Activated CD4-positive, alpha-beta memory T cell treated with anti-CD3 and anti-CD28 coated beads for 36 hours (primary cell): ENCODE measurements around the gene GPX1. TPM values are rescaled to one million over a fixed set of nuclear protein-coding genes. Genes with fewer than 3 reads are reported as not detected.
A peak's percentile ranks its signal among the peaks of the same experiment; 100 is the strongest.
"Not testable (repeated sequence)": the region's sequence is repeated elsewhere in the genome, so short reads cannot be mapped to it uniquely, and the experiment has no call there.

Source experiments
- CTCF ChIA-PET: fragments of 350-600 bp; sonication (Branson Sonifier 250); formaldehyde crosslinking; loops from one replicate; lab custom pipeline; 2021; ENCODE audit warnings: antibody characterized with exemption, inconsistent platforms; lab: Charles Lee
- POLR2A ChIA-PET: fragments of 350-600 bp; sonication (Branson Sonifier 250); formaldehyde crosslinking; loops from one replicate; lab custom pipeline; 2021; ENCODE audit warnings: antibody characterized with exemption; lab: Charles Lee
- DNase-seq: peaks from one replicate; pipeline ENCODE4 v3.0.0-alpha.2; 2020
- H3K27ac Mint-ChIP-seq: one replicate; pipeline ENCODE4 v1.8.0; 2021; ENCODE audit warnings: mixed read lengths
- H3K27me3 Mint-ChIP-seq: one replicate; pipeline ENCODE4 v1.8.0; 2021; ENCODE audit warnings: mixed read lengths
- H3K36me3 Mint-ChIP-seq: one replicate; pipeline ENCODE4 v1.8.0; 2021; ENCODE audit warnings: mixed read lengths
- H3K4me1 Mint-ChIP-seq: one replicate; pipeline ENCODE4 v1.8.0; 2021; ENCODE audit warnings: low read depth, mixed read lengths
- H3K4me3 Mint-ChIP-seq: one replicate; pipeline ENCODE4 v1.8.0; 2021; ENCODE audit warnings: mild to moderate bottlenecking, mixed read lengths
- H3K9me3 Mint-ChIP-seq: one replicate; pipeline ENCODE4 v1.8.0; 2021; ENCODE audit warnings: mixed read lengths
- intact Hi-C: fragments of 100-400 bp; cut with micrococcal nuclease; formaldehyde crosslinking; loops from one replicate; pipeline ENCODE4 v1.15.1; 2023
- total RNA-seq, 2 experiments: library from RNA; stranded (reverse); gene quantifications; one replicate each; pipeline ENCODE4 v1.2.3, GENCODE V29; 2021

The GPX1 gene
- total RNA-seq, 2 experiments from 2014 or later, result 176 to 177 TPM

GRCh38 chr3:49339941-49340800, 18.0 kb downstream of the GPX1 start, which contains the start of gene USP4:
USP4 (minus strand) TSS chr3:49340053; CDS start chr3:49340024, 29 bp downstream.
- Mint-ChIP-seq H3K9me3 (no peaks in the 10 kb centered on the region), H3K4me1 (peaks cover 43% of the 10 kb centered on the region), H3K27me3 (no peaks in the 10 kb centered on the region), H3K27ac (peak within 1 kb of the TSS; percentile 99), H3K36me3 (peaks cover 11% of the 10 kb centered on the region), H3K4me3 (peak within 1 kb of the TSS; percentile 96)
- CTCF ChIA-PET, result interaction anchor here (0.8 to 3.3 kb wide), 18 partner anchors 10 to 319 kb away, joined by 3 to 49 read pairs (median 8); partner anchors contain the start of genes DAG1, GPX1, KLHDC8B and NDUFAF3
- peak; percentile 97 for DNase-seq
- POLR2A ChIA-PET, result interaction anchor here (0.8 to 2.9 kb wide), 18 partner anchors 9 to 333 kb away, joined by 3 to 34 read pairs (median 6); partner anchors contain the start of genes DAG1, GPX1, NDUFAF3 and QRICH1
- intact Hi-C loops, result loop anchor here (1.0 to 10.0 kb wide), 8 partner anchors 18 to 315 kb away; partner anchors contain the start of genes DAG1, GPX1, IMPDH2 and NDUFAF3

GRCh38 chr3:49339581-49339940, 18.6 kb downstream of the GPX1 start:
- intact Hi-C loops, result no loop called here
- H3K27ac Mint-ChIP-seq, result peak overlapping the region; percentile 99

DNA sequence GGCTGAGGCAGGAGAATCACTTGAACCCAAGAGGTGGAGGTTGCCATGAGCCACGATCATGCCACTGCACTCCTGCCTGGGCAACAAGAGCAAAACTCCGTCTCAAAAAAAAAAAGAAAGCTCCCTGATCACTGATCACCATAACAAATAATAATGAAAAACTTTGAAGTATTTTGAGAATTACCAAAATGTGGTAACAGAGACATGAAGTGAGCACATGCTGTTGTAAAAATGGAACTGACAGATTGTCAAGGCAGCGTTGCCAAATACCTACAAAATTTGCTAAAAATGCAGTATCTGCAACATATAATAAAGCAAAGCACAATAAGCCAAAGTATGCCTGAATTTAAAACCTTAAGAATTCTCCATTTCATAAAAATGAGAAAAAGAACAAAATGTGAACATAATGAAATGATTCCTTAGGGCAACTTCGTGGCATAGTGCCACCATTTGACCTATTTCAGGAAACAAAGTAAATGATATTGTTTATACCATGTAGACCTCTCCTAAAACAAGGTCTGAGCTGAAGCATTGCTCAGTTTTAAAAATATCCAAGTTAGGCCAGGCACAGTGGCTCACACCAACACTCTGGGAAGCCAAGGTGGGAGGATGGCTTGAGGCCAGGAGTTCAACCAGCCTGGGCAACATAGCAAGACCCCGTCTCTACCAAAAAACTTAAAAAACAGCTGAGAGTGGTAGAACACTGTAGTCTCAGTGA, 24.1 kb downstream of the GPX1 start:
- POLR2A ChIA-PET, result interaction anchor here (1.2 kb wide), 1 partner anchor 14 kb away, joined by 3 read pairs; no protein-coding TSS in a partner anchor

More at GRCh38 chr3:49339581-49339940, 18.6 kb downstream of the GPX1 start:
- Mint-ChIP-seq H3K4me3 (peak overlapping the region; percentile 96), H3K27me3 (no peaks in the 10 kb centered on the region), H3K9me3 (no peaks in the 10 kb centered on the region), H3K4me1 (peaks cover 38% of the 10 kb centered on the region), H3K36me3 (peaks cover 17% of the 10 kb centered on the region)
- POLR2A ChIA-PET, result interaction anchor here (0.8 to 2.9 kb wide), 17 partner anchors 8 to 334 kb away, joined by 3 to 34 read pairs (median 6); partner anchors contain the start of genes DAG1, GPX1, NDUFAF3 and QRICH1
- CTCF ChIA-PET, result interaction anchor here (1.2 to 3.3 kb wide), 16 partner anchors 9 to 318 kb away, joined by 3 to 49 read pairs (median 10); partner anchors contain the start of genes DAG1, GPX1, KLHDC8B and NDUFAF3
- DNase-seq, result peak; percentile 46

GRCh38 chr3:49333091-49333490, 25.1 kb downstream of the GPX1 start:
- DNase-seq, result peak; percentile 30
- no peak overlapping the region for H3K4me3 Mint-ChIP-seq

More for the DNA sequence above, 24.1 kb downstream of the GPX1 start:
- H3K36me3 Mint-ChIP-seq, result peaks cover 36% of the 10 kb centered on the region
- CTCF ChIA-PET, result interaction anchor here (1.5 to 2.2 kb wide), 2 partner anchors 25 to 115 kb away, joined by 5 to 10 read pairs; partner anchors contain the start of gene GPX1
- peak overlapping the region; percentile 79 for H3K27ac Mint-ChIP-seq
- H3K4me3 Mint-ChIP-seq, result no peak overlapping the region
- peaks cover 26% of the 10 kb centered on the region for H3K4me1 Mint-ChIP-seq
- no peaks in the 10 kb centered on the region for H3K9me3 Mint-ChIP-seq
- no peak for DNase-seq
- no peaks in the 10 kb centered on the region for H3K27me3 Mint-ChIP-seq
- intact Hi-C loops, result no loop called here

GRCh38 chr3:49329186-49329585, 29.0 kb downstream of the GPX1 start:
- no peaks in the 10 kb centered on the region for H3K27me3 Mint-ChIP-seq
- CTCF ChIA-PET, result no interaction called here
- no peak overlapping the region for H3K27ac Mint-ChIP-seq

More at GRCh38 chr3:49333091-49333490, 25.1 kb downstream of the GPX1 start:
- Mint-ChIP-seq H3K36me3 (peaks cover 38% of the 10 kb centered on the region), H3K27me3 (no peaks in the 10 kb centered on the region), H3K4me1 (peaks cover 18% of the 10 kb centered on the region), H3K27ac (peak overlapping the region; percentile 79), H3K9me3 (no peaks in the 10 kb centered on the region)
- POLR2A ChIA-PET, result interaction anchor here (0.6 to 0.7 kb wide), 2 partner anchors 128 to 390 kb away, joined by 3 to 4 read pairs; no protein-coding TSS in a partner anchor
- CTCF ChIA-PET, result interaction anchor here (1.7 to 1.8 kb wide), 2 partner anchors 116 to 162 kb away, joined by 3 to 5 read pairs; partner anchors contain the start of gene KLHDC8B
- intact Hi-C loops, result no loop called here

GRCh38 chr3:49328350-49328749, 29.8 kb downstream of the GPX1 start:
- H3K9me3 Mint-ChIP-seq, intact Hi-C loops, H3K27me3 Mint-ChIP-seq, DNase-seq, H3K4me3 Mint-ChIP-seq, H3K27ac Mint-ChIP-seq, POLR2A ChIA-PET, CTCF ChIA-PET, H3K4me1 Mint-ChIP-seq: not testable (repeated sequence)
- H3K36me3 Mint-ChIP-seq, result peaks cover 33% of the 10 kb centered on the region

More at GRCh38 chr3:49329186-49329585, 29.0 kb downstream of the GPX1 start:
- peaks cover 34% of the 10 kb centered on the region for H3K36me3 Mint-ChIP-seq
- no peak for DNase-seq
- H3K9me3 Mint-ChIP-seq, result no peaks in the 10 kb centered on the region
- POLR2A ChIA-PET, result no interaction called here
- peaks cover 12% of the 10 kb centered on the region for H3K4me1 Mint-ChIP-seq
- no peak overlapping the region for H3K4me3 Mint-ChIP-seq
- intact Hi-C loops, result no loop called here

DNA sequence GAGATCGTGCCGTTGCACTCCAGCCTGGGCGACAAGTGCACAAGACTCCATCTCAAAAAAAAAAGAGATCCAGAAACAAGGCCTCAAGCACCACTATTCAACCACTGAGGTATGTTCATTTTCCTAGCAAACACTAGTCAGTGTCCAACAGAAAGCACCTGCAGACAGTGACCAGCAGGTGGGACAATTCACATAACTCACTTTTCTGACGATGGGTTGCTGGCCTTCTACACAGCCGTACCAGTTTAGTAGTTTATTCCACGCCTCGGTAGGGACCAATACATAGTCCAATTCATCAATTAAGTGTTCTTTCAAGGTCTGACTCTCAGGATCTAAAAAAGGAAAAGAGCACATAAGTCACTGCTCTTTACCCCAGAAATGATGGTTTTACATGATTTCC, 30.7 kb downstream of the GPX1 start:
- CTCF ChIA-PET, result interaction anchor here (1.0 kb wide), 1 partner anchor 116 kb away, joined by 3 read pairs; no protein-coding TSS in a partner anchor
- Mint-ChIP-seq H3K27me3 (no peaks in the 10 kb centered on the region), H3K9me3 (no peaks in the 10 kb centered on the region), H3K27ac (no peak overlapping the region), H3K4me3 (no peak overlapping the region), H3K4me1 (no peaks in the 10 kb centered on the region), H3K36me3 (peaks cover 30% of the 10 kb centered on the region)
- no peak for DNase-seq
- POLR2A ChIA-PET, result no interaction called here
- intact Hi-C loops, result no loop called here

DNA sequence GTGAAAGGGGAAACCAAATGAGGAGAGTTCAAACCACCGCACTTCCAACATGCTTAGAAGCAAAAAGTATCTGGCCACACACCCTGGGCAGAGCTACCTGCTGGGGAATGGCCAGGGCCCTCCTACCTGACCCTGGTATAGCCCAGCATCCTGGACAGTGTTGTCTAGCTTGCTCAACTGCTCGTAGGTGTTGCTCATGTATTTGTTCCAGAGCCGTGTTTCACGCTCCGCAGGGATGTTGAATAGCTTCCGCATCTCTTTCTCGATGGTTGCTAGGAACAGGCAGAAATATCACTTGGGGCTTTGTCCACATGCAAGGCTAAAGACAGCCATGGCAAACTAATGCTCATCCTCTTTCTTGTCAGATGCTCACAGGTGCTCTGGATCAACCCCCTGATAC, 33.4 kb downstream of the GPX1 start:
- DNase-seq, result no peak
- no peak overlapping the region for H3K27ac Mint-ChIP-seq
- H3K4me1 Mint-ChIP-seq, result no peaks in the 10 kb centered on the region
- H3K27me3 Mint-ChIP-seq, result no peaks in the 10 kb centered on the region
- CTCF ChIA-PET, result interaction anchor here (0.6 to 1.4 kb wide), 2 partner anchors 27 to 125 kb away, joined by 3 to 4 read pairs; no protein-coding TSS in a partner anchor
- peaks cover 39% of the 10 kb centered on the region for H3K36me3 Mint-ChIP-seq
- H3K4me3 Mint-ChIP-seq, result no peak overlapping the region
- intact Hi-C loops, result no loop called here
- POLR2A ChIA-PET, result no interaction called here
- no peaks in the 10 kb centered on the region for H3K9me3 Mint-ChIP-seq

DNA sequence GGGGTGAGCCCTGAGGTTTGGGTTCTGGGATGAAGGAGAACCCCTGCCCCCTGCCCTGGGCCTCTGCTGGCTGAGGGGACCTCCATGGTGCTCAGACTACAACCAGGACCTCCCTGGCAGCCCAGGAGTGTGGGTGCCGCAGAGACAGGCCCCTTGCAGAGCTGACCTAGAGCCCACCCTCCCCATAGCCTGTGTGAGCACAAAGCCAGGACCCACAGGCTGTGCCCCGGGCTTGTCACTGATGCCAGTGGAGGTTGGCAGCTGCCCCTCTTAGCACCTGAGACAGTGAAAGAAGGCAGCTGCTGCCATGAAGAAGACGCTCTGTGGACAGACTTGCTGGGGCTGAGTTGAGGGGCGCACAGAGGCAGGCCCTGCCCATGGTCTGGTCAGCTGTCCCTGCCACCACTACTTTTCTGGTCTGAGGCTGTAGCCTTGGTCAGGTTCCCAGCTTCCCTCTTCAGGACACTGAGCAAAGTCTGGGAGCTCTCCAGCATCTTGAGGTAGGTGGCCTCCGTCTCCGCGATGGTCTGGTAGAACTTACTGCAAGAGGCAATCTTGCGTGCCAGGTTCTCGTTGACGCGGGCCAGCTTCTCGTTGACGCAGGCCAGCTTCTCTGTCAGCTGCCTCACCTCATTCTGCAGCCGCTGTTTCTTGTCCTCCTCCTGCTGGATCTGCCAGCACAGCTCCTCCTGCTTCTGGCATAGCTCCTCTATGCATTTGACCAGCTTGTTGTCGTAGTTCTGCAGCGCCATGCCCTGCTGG, 41.3 kb downstream of the GPX1 start:
- no peak for DNase-seq
- peaks cover 17% of the 10 kb centered on the region for H3K36me3 Mint-ChIP-seq
- ChIA-PET POLR2A (no interaction called here), CTCF (no interaction called here)
- peaks cover 8% of the 10 kb centered on the region for H3K4me1 Mint-ChIP-seq
- H3K27ac Mint-ChIP-seq, result no peak overlapping the region
- H3K9me3 Mint-ChIP-seq, result no peaks in the 10 kb centered on the region
- no peak overlapping the region for H3K4me3 Mint-ChIP-seq
- no peaks in the 10 kb centered on the region for H3K27me3 Mint-ChIP-seq
- intact Hi-C loops, result no loop called here

DNA sequence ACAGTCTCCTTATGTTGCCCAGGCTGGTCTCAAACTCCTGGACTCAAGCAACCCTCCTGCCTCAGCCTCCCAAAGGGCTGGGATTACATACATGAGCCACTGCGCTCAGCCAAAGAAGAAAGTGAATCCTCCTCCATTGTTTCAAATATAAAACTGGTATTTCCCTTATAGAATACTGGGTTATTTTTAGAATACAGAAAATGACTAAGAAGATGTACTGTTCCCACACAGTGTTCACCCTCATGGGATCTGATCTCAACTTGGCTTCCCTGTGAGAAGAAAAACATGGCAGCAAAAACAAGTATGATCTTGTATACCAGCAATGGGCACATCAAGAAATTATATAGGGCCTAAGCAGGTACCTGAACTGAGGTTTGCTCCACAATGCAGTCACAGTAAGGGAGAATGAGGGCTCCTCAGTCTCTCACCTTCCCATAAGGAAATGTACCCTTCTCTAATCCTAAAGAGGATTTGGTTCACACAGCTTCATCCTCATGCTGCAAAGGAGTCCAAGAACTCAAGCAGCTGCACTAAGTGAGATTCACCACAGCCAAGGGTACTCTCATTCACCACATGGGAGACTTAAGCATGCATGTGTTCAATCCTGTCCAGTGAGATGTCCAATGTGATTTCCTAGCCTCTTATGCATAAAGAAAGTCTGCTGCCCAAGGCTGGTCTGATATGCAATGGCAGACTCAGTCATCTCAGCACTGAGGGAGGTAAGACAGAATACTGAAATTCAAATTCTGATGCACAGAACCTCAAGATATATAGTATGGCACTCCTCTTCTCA, 44.1 kb downstream of the GPX1 start:
- DNase-seq, result no peak
- intact Hi-C loops, result no loop called here
- H3K36me3 Mint-ChIP-seq, result peaks cover 23% of the 10 kb centered on the region
- H3K4me3 Mint-ChIP-seq, result no peak overlapping the region
- H3K27ac Mint-ChIP-seq, result peak overlapping the region; percentile 28
- peaks cover 8% of the 10 kb centered on the region for H3K4me1 Mint-ChIP-seq
- H3K27me3 Mint-ChIP-seq, result no peaks in the 10 kb centered on the region
- H3K9me3 Mint-ChIP-seq, result no peaks in the 10 kb centered on the region
- ChIA-PET CTCF (interaction anchor here (0.5 kb wide), 1 partner anchor 66 kb away, joined by 3 read pairs; no protein-coding TSS in a partner anchor), POLR2A (no interaction called here)
